HG02885 (cell line): Measurements from ENCODE around the gene CFAP54.

Experiments used
- ATAC-seq: cut with Tn5 transposase; IDR thresholded peaks from one replicate; pipeline ENCODE4 v1.9.1; 2021; ENCODE audit warnings: mild to moderate bottlenecking; ENCODE audit not compliant: unreplicated experiment, poor library complexity

The CFAP54 gene

DNA sequence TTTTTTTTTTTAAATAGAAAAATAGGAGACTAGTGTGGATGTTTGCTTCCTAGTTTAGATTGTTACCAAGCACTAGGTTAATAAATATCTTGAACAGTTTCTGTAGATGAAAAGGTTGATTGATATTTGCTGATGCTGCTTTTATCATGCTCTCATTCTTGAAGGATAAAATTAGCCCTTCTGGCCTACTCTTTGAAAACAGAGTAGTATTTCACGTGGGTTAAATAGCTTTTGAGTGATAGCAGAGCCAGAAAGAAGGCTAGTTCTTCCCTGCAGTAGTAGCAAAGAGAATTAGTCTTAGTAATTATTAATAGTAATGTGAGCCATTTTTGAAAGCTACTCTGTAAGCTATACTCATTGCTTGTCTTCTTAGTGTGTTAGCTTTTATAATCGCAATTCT is 422.9 kb downstream of the CFAP54 start:
- ATAC-seq: no peak

DNA sequence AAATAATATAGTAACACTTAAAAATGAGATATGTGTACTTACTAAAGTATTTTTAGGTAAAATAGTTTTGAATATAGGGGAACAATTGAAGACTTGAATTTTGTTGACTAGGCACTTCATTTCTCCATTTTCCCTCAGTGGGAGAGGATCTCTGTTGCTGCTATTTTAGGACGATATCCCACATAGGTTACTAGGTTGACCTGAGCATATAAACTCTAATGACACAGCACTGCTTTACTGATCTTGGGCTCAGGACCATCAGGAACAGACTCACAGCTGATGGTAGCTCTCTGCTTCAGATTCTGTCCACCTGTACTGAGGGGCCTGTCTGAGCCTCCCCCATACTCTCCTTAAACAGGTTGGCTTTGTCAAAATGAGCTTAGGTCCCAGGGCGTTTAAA is 423.6 kb downstream of the CFAP54 start:
- ATAC-seq: no peak

GRCh38 chr12:96919510-96920210 is 430.3 kb downstream of the CFAP54 start:
- no peak for ATAC-seq
